Gastroesophageal sphincter (tissue), 4 donors: Measurements from ENCODE around the gene SLC30A2. TPM values are rescaled to one million over a fixed set of nuclear protein-coding genes. Genes with fewer than 3 reads are reported as not detected.

Source experiments
- ATAC-seq: fragments of 150-250 bp; one replicate; pipeline ENCODE4 v1.9.1; 2016; ENCODE audit warnings: mild to moderate bottlenecking, moderate library complexity
- H3K27ac ChIP-seq, 4 donors: fragments of 200-600 bp; sonication (generic) in 3 of 4; 1 replicate in 3 of 4; 2 replicates in 1 of 4; pipeline ENCODE4 v1.5.1; 2016 to 2019
- H3K27me3 ChIP-seq: fragments of 200-600 bp; sonication (generic); one replicate; pipeline ENCODE4 v1.5.1; 2019
- H3K36me3 ChIP-seq, 2 donors: fragments of 200-600 bp; sonication (generic); one replicate each; pipeline ENCODE4 v1.5.1; 2019; ENCODE audit warnings: control low read depth in 1 of 2
- H3K4me1 ChIP-seq, 3 donors: fragments of 200-600 bp; sonication (generic); 1 replicate in 2 of 3; 2 replicates in 1 of 3; pipeline ENCODE4 v1.5.1; 2016 to 2019; ENCODE audit warnings: control low read depth in 2 of 3
- H3K4me3 ChIP-seq, 2 donors: fragments of 200-600 bp; sonication (generic); one replicate each; pipeline ENCODE4 v1.5.1; 2019; ENCODE audit warnings: mild to moderate bottlenecking in 1 of 2, moderate library complexity in 1 of 2
- H3K9me3 ChIP-seq, 3 donors: fragments of 200-600 bp; sonication (generic); one replicate each; pipeline ENCODE4 v1.5.1; 2017 to 2019; ENCODE audit warnings: control low read depth in 2 of 3
- CTCF ChIP-seq, 4 experiments: fragments of 200-600 bp in 2 of 4; fragments of 450-650 bp in 2 of 4; sonication (generic) in 1 of 4; IDR thresholded peaks; one replicate each; pipeline ENCODE4 v1.5.1; 2017 to 2019; ENCODE audit warnings: antibody characterized with exemption in 4 of 4, mild to moderate bottlenecking in 2 of 4, moderate library complexity in 2 of 4
- EP300 ChIP-seq: sonication (generic); formaldehyde crosslinking; IDR thresholded peaks from one replicate; pipeline ENCODE4 v1.6.1; 2017; ENCODE audit warnings: antibody characterized with exemption, mild to moderate bottlenecking
- POLR2A ChIP-seq, 2 donors: fragments of 450-650 bp; IDR thresholded peaks; one replicate each; pipeline ENCODE4 v1.6.1; 2017; ENCODE audit warnings: antibody characterized with exemption in 2 of 2, mild to moderate bottlenecking in 2 of 2, moderate library complexity in 1 of 2
- POLR2AphosphoS5 ChIP-seq: sonication (generic); formaldehyde crosslinking; IDR thresholded peaks from one replicate; pipeline ENCODE4 v1.6.1; 2017; ENCODE audit warnings: antibody characterized with exemption
- WGBS, 2 donors: methylation state at CpG; one replicate each; pipeline ENCODE4 v1.1.5; 2018; ENCODE audit warnings: low coverage in 1 of 2; 5-methylcytosine and 5-hydroxymethylcytosine counted together
- total RNA-seq, 4 donors: library from RNA; depleted of rRNA; stranded (reverse); fragments of >200 nt; gene quantifications; one replicate each; pipeline ENCODE4 v1.1.0, GENCODE V29; 2016

The SLC30A2 gene
- total RNA-seq, 4 donors from 2014 or later, result not detected

DNA sequence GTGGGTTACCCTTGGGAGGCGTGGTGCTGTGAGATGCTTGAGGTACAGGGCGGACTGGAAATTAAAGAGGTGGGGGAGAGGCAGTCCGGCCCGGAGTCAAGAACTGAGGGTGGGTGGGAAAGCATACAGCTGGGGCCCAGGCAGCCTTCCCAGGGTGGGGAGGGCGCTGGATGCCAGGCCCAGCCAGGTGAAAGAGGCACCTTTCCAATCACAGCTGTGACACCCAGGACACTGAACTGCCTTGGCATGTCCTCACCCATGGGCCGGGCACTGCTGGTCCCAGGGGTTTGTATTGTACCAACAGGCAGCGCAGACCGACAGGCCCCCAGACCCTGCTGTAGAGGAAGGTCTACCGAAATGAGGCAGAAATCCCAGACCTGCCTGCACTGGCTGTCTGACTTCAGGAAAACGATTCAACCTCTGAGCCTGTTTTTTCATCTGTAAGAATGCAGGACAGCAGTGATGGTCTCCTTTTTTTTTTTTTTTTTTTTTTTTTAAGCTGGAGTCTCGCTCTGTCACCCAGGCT, 9.1 kb downstream of the SLC30A2 start:
- no peak for ATAC-seq
- no peaks in the 10 kb centered on the region for H3K9me3 ChIP-seq
- H3K4me1 ChIP-seq, result peaks cover 0 to 17% (median 4%) of the 10 kb centered on the region in 3 donors
- 50% methylated on average over 2 of the region's 11 CpGs; no CpG with 5 or more reads in 1 of the 2 donors for WGBS, 2 donors
- H3K27ac ChIP-seq, result no peak overlapping the region
- H3K36me3 ChIP-seq, result no peaks in the 10 kb centered on the region
- TF ChIP-seq POLR2A (IDR thresholded peaks at IDR 0.05) (no peak), POLR2AphosphoS5 (no peak), CTCF (IDR thresholded peaks at IDR 0.05) (no peak), EP300 (no peak)
- no peak overlapping the region for H3K4me3 ChIP-seq
- peaks cover 32% of the 10 kb centered on the region for H3K27me3 ChIP-seq

GRCh38 chr1:26035959-26036755, 9.8 kb downstream of the SLC30A2 start:
- ATAC-seq, result peak; percentile 91
- Histone ChIP-seq H3K36me3 (no peaks in the 10 kb centered on the region), H3K4me1 (peaks cover 0 to 17% (median 4%) of the 10 kb centered on the region in 3 donors), H3K9me3 (no peaks in the 10 kb centered on the region), H3K27me3 (peaks cover 27% of the 10 kb centered on the region), H3K4me3 (peak overlapping the region; percentile 63 to 86), H3K27ac (peak overlapping the region; percentile 36 to 94 (median 88))
- TF ChIP-seq POLR2A (IDR thresholded peaks at IDR 0.05) (no peak), POLR2AphosphoS5 (no peak), CTCF (IDR thresholded peaks at IDR 0.05) (peak in 3 of 4 experiments; percentile 98 to 100 (median 99)), EP300 (no peak)
- WGBS, 2 donors, result 5 to 75% methylated on average over 4 to 12 of the region's 39 CpGs

- TF ChIP-seq POLR2A (IDR thresholded peaks at IDR 0.05), result peak; percentile 52 to 75
- no peak for TF ChIP-seq EP300
- peak in 1 of 4 experiments; percentile 22 for TF ChIP-seq CTCF (IDR thresholded peaks at IDR 0.05)
- TF ChIP-seq POLR2AphosphoS5, result peak; percentile 49
- WGBS, 2 donors, result 0% methylated on average over 11 of the region's 60 CpGs; no CpG with 5 or more reads in 1 of the 2 donors
- peak overlapping the region; percentile 36 to 94 (median 88) for H3K27ac ChIP-seq
These were observed 10.5 kb downstream of the SLC30A2 start for GRCh38 chr1:26035203-26035958.

GRCh38 chr1:26034504-26035202, 11.3 kb downstream of the SLC30A2 start:
- H3K9me3 ChIP-seq, result no peaks in the 10 kb centered on the region
- H3K4me1 ChIP-seq, result peaks cover 0 to 17% (median 4%) of the 10 kb centered on the region in 3 donors
- peak overlapping the region; percentile 63 to 86 for H3K4me3 ChIP-seq
- H3K36me3 ChIP-seq, result no peaks in the 10 kb centered on the region
- peaks cover 15% of the 10 kb centered on the region for H3K27me3 ChIP-seq
- H3K27ac ChIP-seq, result peak overlapping the region in 3 of 4 donors; percentile 86 to 94 (median 90)
- WGBS, 2 donors, result 54% methylated on average over 2 of the region's 15 CpGs; no CpG with 5 or more reads in 1 of the 2 donors
- no peak for ATAC-seq
- TF ChIP-seq POLR2A (IDR thresholded peaks at IDR 0.05), result no peak
- TF ChIP-seq CTCF (IDR thresholded peaks at IDR 0.05), result no peak
- TF ChIP-seq EP300, result no peak
- TF ChIP-seq POLR2AphosphoS5, result no peak

More at GRCh38 chr1:26035203-26035958, 10.5 kb downstream of the SLC30A2 start:
- no peaks in the 10 kb centered on the region for H3K9me3 ChIP-seq
- peak; percentile 96 for ATAC-seq
- peaks cover 22% of the 10 kb centered on the region for H3K27me3 ChIP-seq
- no peaks in the 10 kb centered on the region for H3K36me3 ChIP-seq
- peaks cover 0 to 17% (median 4%) of the 10 kb centered on the region in 3 donors for H3K4me1 ChIP-seq
- peak overlapping the region; percentile 63 to 86 for H3K4me3 ChIP-seq
